TTC549 (cell line): ENCODE measurements around the gene HSPB7.
"Not testable (repeated sequence)": the region's sequence is repeated elsewhere in the genome, so short reads cannot be mapped to it uniquely, and the experiment has no call there.

Experiments
- FAIRE-seq: peaks from 2 replicates; lab custom pipeline; 2012; peaks lifted over from hg19 to GRCh38; lab: Jason Lieb, UNC

The HSPB7 gene

DNA sequence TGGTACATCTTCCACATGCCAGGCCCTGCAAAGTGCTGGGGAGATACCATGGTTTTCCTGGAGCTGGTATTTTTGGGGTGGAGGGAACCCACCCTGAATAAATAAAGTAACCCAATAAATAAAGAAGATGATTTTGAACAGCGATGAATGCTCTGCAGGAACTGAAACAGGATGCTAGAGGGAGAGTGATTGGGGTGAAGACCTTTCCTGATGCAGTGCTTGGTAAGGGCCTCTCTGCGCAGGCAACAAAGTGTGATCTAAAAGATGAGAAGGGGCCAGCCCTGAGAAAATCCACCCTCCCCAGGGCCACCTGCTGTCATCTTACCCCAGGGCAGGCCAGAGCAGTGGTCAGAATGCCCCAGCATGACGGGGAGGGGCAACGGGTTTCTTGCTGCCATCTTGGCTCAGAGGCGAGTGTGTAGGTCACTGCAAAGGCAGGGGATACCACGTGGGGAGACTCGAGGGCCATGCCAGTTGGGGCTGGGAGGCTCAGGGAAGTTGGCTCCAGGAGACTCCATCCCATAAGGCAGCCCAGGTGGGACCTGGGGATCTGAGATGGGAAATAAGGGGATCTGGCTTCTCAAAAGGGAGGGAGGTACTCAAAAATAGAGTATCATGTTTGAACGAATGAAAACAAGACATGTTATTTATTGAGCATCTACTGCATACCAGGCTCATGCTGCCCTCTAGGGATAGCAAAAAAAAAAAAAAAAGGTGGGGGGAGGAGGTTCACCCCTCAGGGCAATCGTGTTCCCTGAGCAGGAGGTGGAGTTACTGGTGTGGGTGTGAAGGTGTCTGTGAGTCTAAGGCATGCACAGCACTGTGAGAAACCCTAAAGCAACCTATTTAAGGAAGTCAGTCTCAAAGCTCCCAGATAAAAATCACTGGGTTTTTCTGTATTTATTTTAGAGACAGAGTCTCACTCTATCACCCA is 11.0 kb downstream of the HSPB7 start:
- no peak for FAIRE-seq

DNA sequence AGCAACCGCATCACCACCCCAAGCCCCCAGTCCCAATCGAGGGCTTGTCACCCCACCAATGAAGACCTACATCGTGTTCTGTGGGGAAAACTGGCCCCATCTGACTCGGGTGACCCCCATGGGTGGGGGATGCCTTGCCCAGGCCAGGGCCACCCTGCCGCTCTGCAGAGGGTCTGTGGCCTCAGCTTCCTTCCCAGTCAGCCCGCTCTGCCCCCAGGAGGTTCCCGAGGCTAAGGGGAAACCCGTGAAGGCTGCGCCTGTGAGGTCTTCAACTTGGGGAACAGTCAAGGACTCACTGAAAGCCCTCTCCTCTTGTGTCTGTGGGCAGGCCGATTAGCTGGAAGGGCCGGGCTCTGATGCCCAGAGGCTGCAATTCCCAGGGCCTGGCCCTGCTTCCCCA is 11.8 kb downstream of the HSPB7 start:
- no peak for FAIRE-seq

GRCh38 chr1:16005597-16005996 is 12.2 kb downstream of the HSPB7 start:
- no peak for FAIRE-seq

- FAIRE-seq, result not testable (repeated sequence)
Observed at GRCh38 chr1:16001274-16001673, 16.6 kb downstream of the HSPB7 start.

DNA sequence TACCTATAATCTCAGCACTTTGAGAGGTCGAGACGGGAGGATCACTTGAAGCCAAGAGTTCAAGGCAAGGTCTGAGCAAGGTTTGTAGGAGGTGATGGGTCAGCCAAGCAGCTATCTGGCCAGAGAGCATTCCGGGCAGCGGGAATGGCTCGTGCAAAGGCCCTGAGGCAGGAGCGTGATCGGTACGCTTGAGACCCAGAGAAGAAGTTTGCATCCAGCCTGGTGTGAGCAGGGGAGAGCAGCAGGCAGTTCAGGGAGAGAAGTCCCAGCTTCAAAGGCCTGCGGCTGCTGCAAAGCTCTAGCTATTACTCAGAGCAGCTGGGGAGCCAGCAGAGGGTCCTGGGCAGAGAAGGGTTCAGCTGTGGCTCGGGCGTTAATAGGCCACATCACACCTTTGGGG is 18.9 kb downstream of the HSPB7 start:
- no peak for FAIRE-seq

GRCh38 chr1:15997637-15998280 is 20.1 kb downstream of the HSPB7 start:
- FAIRE-seq, result no peak

DNA sequence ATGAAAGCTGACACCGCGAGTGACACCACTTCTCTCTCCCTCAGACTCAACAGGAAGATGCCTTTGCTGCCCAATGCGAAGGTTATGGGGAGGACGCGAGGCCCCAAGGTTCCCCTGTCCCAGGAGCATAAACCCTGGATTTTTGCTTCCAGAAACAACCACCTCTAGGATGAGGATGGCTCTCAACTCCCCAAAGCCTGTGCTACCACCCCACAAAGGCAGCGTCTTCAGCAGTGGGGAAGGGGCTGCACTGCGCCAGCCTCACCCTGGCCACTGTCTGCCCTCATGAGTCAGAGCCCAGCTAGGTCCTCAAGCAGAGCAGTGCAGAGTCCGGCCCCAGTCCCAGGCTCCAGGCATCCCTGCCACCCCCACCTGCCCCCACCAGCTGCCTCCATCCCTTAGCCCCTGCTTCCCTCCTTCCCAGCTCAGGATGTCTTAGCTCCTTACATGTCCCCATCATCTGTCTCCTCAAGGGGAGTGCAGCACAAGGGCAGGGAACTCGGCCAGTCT is 20.7 kb downstream of the HSPB7 start:
- no peak for FAIRE-seq

DNA sequence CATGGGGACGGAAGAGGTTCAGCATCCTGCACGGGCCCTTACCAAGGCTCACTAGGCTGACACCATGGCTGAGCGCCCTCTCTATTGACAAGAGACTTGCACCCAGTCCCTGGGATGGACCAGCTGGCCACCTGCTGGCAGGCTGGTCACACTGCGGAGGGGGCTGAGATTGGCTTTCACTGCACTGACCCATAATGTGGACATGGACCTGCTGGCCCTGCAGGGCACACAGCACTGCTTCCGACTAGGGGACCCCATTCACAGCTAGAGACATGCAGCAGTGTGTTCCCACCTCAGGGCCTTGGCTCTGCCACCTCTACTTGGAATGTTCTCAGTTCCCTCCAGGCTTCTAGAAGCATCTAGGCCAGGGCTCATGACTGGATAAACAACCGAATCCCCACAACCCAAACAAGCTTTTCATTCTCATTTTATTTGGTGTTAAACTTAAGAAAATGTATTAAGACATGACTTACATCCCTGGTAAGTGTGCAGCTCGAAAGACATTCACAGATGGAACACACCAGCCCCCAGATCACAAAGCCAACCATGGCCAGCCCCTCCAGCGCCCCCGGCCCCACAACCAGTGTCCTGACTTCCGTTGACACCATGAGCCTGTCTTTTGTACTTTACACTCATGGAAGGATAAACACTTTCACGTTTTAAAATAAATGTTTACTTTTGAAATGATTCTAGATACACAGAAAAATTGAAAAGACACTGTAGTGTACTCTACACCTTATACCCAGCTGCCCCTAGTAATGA is 23.1 kb downstream of the HSPB7 start:
- no peak for FAIRE-seq

DNA sequence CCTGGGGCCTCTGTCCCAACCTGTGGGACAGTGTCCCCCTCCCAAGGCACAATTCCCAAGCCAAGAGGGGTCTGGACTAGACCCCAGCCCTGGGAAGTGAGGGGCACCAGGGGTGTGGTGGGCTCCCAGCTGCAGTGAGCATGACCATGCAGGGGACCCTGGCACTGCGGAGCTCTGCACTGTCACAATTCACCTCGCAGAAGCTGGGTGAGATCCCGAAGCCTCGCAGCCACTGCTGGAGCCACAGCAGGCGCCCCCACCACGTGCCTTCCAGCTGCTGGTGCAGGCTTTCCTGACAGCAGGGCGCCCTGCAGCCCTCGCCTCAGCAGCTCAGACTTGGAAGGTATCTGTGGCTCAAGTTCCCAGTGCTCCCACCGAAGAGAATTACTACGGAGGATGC is 23.8 kb downstream of the HSPB7 start:
- no peak for FAIRE-seq

DNA sequence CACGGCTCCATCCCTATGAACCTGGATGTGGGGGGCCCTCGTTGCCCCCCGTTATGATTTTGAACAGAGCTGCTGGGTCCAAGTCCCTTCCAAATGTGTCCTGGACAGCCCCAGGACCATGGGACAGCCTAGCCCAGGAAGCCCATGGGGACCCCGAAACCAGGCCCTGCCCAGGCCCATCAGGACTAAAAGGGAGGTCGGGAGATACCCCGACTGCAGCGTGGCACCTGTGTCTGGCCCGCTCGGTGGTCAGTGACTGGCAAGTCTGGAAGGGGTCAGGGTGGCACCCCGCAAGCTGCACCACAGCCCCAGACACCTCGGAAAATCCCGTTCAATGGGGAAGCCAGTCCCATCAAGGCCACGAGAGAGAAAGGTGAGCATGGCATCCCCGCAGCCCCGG is 24.2 kb downstream of the HSPB7 start:
- FAIRE-seq, result no peak

DNA sequence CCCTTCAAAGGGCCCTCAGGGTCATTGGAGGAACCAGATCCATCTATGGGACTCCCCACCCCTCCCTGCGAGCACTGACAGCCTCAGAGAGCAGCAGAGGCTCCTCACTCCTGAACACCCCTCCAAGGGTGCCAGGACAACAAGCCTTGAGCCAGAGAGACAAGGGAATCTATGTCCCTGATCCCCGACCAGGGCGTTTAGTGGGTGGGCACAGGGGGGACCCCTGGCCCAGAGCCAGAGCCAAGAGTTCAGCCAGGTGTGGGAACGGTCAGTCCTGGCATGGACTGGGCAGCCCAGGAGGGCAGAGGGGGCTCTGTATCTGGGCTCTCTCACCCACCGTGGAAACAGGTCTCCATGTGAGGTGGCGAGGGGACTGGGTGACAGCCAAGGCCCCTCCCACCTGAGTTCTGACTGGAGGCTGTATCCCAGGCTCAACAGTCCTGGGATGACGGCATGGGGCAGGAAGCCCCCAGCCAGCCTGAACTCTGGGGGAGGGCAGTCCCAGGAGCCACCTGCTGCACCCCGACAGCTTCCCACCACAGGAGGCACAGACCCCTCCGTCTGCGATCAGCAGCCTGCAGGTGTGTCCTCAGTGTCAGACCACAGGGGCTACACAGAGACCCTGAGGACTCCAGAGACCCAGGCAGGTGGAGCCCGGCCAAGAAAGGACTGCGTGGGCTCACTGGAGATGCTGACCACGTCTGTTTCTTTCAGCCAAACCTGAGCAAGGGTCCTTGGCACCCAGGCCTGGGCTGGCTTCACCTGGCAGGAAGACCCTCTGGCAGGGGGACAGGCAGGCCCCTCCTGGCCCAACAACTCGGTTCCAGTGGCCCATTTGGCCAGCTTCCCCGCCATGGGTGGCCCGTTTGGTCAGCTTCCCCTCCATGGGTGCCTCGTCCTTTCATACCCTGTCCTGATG is 25.0 kb downstream of the HSPB7 start:
- no peak for FAIRE-seq

DNA sequence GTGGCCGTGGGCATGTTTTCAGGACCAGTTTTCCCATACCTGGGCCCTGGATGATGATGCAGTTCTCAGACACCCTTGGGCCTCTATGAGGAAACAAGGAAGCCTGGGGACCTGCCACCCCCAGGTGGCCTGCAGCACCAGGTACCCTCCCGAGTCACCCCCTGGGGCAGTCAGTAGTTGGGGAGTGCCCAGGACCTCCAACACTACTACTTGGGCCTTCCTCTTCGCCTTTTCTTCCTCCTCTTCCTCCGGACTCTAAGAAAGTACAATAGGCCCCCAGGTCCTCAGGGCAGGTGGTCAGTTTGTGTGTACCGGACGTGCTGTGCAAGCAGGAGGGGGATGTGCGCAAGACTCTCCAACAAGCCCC is 25.7 kb downstream of the HSPB7 start:
- no peak for FAIRE-seq

- FAIRE-seq, result no peak
Observed at GRCh38 chr1:15991427-15992186, 26.2 kb downstream of the HSPB7 start.

DNA sequence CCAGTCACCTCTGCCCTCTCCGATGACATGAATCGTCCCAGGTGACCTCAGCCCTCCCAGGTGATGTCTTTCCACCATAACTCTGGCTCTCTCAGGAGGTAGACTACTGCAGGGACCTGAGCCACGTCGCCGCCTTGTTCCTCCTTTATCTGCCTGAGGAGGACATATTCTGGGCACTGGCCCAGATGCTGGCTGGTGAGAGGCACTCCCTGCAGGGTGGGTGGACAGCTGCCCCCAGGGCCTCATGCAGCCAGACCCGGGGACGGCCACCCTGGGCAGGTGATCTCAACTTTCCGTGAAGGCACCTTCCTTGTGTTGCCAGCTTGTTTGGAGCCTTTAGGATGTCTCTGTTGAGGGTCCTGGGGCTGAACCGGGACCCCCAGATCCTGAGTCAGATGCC is 28.1 kb downstream of the HSPB7 start:
- FAIRE-seq, result no peak

DNA sequence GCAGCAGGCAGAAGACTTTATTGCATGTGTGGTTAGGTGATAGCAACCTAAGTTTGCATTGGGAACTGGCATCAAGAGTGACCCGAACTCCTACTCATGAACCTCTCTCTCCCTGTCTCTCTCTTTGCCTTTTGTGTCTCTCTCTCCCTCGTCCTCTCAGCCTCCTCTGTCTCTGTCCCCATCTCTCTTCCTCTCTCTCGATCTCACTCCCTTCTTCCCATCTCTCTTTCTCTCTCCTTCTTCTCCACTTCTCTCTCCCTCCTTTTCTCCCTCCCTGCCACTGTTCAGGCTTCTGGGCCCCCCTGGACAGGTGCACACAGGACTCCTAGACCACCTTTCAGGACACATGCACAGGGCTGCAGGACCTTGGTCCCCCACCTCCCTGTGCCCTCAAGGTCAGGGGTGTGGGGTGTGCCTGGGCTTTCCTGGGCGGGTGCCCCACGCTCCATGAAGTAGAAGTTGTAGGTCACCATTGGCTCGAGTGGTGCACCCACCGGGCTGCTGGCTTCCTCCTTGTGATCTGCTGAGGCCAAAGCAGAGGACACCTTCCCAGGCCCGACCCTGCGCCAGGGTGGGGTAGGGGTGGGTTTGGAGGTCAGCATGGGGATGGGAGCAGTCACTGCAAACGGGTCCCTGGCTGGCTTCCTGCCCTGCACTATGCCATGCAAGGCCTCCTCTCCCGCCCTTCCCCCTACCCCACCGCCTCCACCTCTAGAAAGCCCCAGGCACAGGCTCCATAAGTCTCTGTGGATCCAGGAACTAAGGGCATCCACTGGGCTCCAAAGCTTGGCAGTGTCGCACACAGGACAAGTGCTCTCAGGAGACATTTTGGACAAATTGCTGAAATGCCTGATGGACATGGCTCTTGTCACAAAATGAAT is 28.7 kb downstream of the HSPB7 start:
- no peak for FAIRE-seq

- no peak for FAIRE-seq
Observed at GRCh38 chr1:15985611-15986297, 32.1 kb downstream of the HSPB7 start.

DNA sequence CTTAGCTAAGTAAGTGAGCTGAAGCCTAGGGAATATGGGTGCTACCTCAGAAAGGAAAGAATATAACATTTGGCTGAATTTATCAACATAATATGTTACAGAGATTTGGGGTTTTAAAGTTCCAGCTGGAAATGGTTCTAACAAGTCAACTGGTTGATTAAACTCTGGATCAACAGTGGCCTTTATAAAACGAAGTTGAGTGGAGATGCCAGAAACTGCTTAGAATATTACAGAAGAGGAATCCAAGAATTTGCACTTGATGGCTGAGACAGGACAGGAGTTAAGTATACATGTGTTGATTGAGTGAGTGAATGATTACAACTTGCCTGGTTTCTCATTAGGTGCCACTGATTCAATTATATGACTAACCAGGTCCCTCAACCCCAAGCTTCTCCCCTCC is 34.6 kb downstream of the HSPB7 start:
- no peak for FAIRE-seq

DNA sequence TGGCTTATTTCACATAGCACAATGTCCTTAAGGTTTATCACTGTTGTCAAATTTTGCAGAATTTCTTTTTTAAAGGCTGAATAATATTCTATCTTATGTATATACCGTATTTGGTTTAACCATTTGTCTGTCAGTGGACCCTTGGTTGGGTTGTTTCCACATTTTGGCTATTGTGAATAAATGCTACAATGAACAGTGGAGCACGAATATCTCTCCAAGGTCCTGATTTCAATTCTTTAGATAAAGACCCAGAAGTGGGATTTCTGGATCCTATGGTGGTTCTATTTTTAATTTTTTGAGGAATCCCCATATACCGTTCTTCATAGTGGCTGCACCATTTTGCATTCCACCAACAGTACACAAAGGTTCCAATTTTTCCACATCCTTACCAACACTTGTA is 36.2 kb downstream of the HSPB7 start:
- FAIRE-seq, result no peak

GRCh38 chr1:15977947-15978346 is 39.9 kb downstream of the HSPB7 start:
- FAIRE-seq, result not testable (repeated sequence)
